CD14-positive monocyte (primary cell): ENCODE data around the gene SS18L1. TPM values are rescaled to one million over a fixed set of nuclear protein-coding genes. Genes with fewer than 3 reads are reported as not detected.

ENCODE experiments used
- DNase-seq, 3 donors: peaks; one replicate each; pipeline ENCODE4 v3.0.0-alpha.2; 2011 to 2022
- H2AFZ ChIP-seq: 2 replicates; pipeline ENCODE4 v1.6.0; 2012; ENCODE audit warnings: mild to moderate bottlenecking, low read depth, low read length, inconsistent platforms; ENCODE audit not compliant: insufficient read depth, poor library complexity, severe bottlenecking
- H3K27ac ChIP-seq, 2 donors: 1 replicate in 1 of 2; 2 replicates in 1 of 2; pipeline ENCODE4 v1.5.1; 2012 to 2013; ENCODE audit warnings: low read length in 2 of 2, control low read depth in 1 of 2, inconsistent platforms in 1 of 2, low read depth in 1 of 2, mild to moderate bottlenecking in 1 of 2
- H3K27me3 ChIP-seq, 2 donors: one replicate each; pipeline versions ENCODE4 v1.6.0 to v1.6.1; 2011 to 2013; ENCODE audit warnings: low read length in 2 of 2; ENCODE audit not compliant: control insufficient read depth in 2 of 2, insufficient read depth in 2 of 2
- H3K36me3 ChIP-seq, 2 donors: replicated peaks in 1 of 2; 1 replicate in 1 of 2; 2 replicates in 1 of 2; pipeline versions ENCODE4 v1.5.1 to v1.6.1; 2012 to 2013; ENCODE audit warnings: low read length in 2 of 2, control low read depth in 1 of 2, inconsistent platforms in 1 of 2, mild to moderate bottlenecking in 1 of 2; ENCODE audit not compliant: insufficient read depth in 2 of 2, control insufficient read depth in 1 of 2
- H3K4me1 ChIP-seq, 2 donors: 1 replicate in 1 of 2; 2 replicates in 1 of 2; pipeline versions ENCODE4 v1.5.1 to v1.6.1; 2012 to 2013; ENCODE audit warnings: low read length in 2 of 2, control low read depth in 1 of 2, inconsistent platforms in 1 of 2, mild to moderate bottlenecking in 1 of 2, moderate library complexity in 1 of 2; ENCODE audit not compliant: insufficient read depth in 2 of 2, control insufficient read depth in 1 of 2
- H3K4me2 ChIP-seq: replicated peaks from 2 replicates; pipeline ENCODE3; 2012; ENCODE audit warnings: low read length, moderate library complexity, mild to moderate bottlenecking; ENCODE audit not compliant: poor library complexity, severe bottlenecking; ENCODE audit errors: extremely low read depth
- H3K4me3 ChIP-seq, 3 experiments: fragments of 200-600 bp in 1 of 3; sonication (generic) in 1 of 3; replicated peaks in 1 of 3; 1 replicate in 2 of 3; 2 replicates in 1 of 3; pipeline ENCODE4 v1.5.1; 2011 to 2013; ENCODE audit warnings: low read length in 3 of 3, mild to moderate bottlenecking in 3 of 3, control low read depth in 2 of 3, low read depth in 2 of 3, inconsistent platforms in 1 of 3, moderate library complexity in 1 of 3
- H3K79me2 ChIP-seq: 2 replicates; pipeline ENCODE4 v1.6.0; 2012; ENCODE audit warnings: mild to moderate bottlenecking, control low read depth, inconsistent platforms, low read length, moderate library complexity; ENCODE audit not compliant: insufficient read depth
- H3K9ac ChIP-seq: 2 replicates; pipeline ENCODE4 v1.6.0; 2017; ENCODE audit warnings: low read length, mild to moderate bottlenecking; ENCODE audit not compliant: insufficient read depth, poor library complexity, severe bottlenecking
- H3K9me3 ChIP-seq, 2 donors: replicated peaks in 1 of 2; 1 replicate in 1 of 2; 2 replicates in 1 of 2; pipeline versions ENCODE4 v1.5.1 to v1.6.1; 2012 to 2013; ENCODE audit warnings: low read length in 2 of 2, control low read depth in 1 of 2; ENCODE audit not compliant: control insufficient read depth in 1 of 2, insufficient read depth in 1 of 2
- H4K20me1 ChIP-seq: 2 replicates; pipeline ENCODE4 v1.6.0; 2012; ENCODE audit warnings: mild to moderate bottlenecking, low read length, control low read depth, moderate library complexity; ENCODE audit not compliant: insufficient read depth
- H3K27ac Mint-ChIP-seq, 7 donors: one replicate each; pipeline ENCODE4 v1.8.0; 2020; ENCODE audit warnings: mild to moderate bottlenecking in 7 of 7, mixed read lengths in 7 of 7, moderate library complexity in 6 of 7, inconsistent platforms in 2 of 7
- H3K27me3 Mint-ChIP-seq, 3 donors: one replicate each; pipeline ENCODE4 v1.8.0; 2021 to 2022; ENCODE audit warnings: low read depth in 3 of 3, mild to moderate bottlenecking in 3 of 3, mixed read lengths in 3 of 3, moderate library complexity in 3 of 3, inconsistent platforms in 1 of 3
- H3K36me3 Mint-ChIP-seq, 2 donors: one replicate each; pipeline ENCODE4 v1.8.0; 2020; ENCODE audit warnings: mixed read lengths in 2 of 2, inconsistent platforms in 1 of 2, mild to moderate bottlenecking in 1 of 2
- H3K4me1 Mint-ChIP-seq: one replicate; pipeline ENCODE4 v1.8.0; 2020; ENCODE audit warnings: mild to moderate bottlenecking, mixed read lengths
- H3K4me3 Mint-ChIP-seq, 2 donors: one replicate each; pipeline ENCODE4 v1.8.0; 2020; ENCODE audit warnings: mild to moderate bottlenecking in 2 of 2, mixed read lengths in 2 of 2, moderate library complexity in 1 of 2
- H3K9me3 Mint-ChIP-seq, 7 donors: one replicate each; pipeline ENCODE4 v1.8.0; 2020 to 2022; ENCODE audit warnings: mixed read lengths in 7 of 7, mild to moderate bottlenecking in 6 of 7, moderate library complexity in 6 of 7, inconsistent platforms in 2 of 7
- WGBS: methylation state at CpG from one replicate; pipeline ENCODE4 v1.1.5; 2013; ENCODE audit warnings: missing lambda C conversion rate; ENCODE audit not compliant: insufficient coverage; 5-methylcytosine and 5-hydroxymethylcytosine counted together
- intact Hi-C, 2 donors: fragments of 100-400 bp; cut with micrococcal nuclease; formaldehyde crosslinking; loops; one replicate each; pipeline versions ENCODE4 v1.15.0 to v1.15.1; 2023
- polyA plus RNA-seq, 3 donors: library from polyadenylated mRNA; depleted of rRNA in 1 of 3; unstranded in 2 of 3; stranded (reverse) in 1 of 3; fragments of 300-500 nt in 2 of 3; fragments of >200 nt in 1 of 3; fragmentation: Illumina TruSeq in 2 of 3; gene quantifications; 1 replicate in 2 of 3; 2 replicates in 1 of 3; pipeline ENCODE4 v1.2.3, GENCODE V29; 2012 to 2021
- TF ChIP-seq, protein P1 (sequence below): fragments of 200-600 bp; IDR thresholded peaks from one replicate; pipeline ENCODE4 v1.8.0; 2022; ENCODE audit warnings: antibody characterized with exemption, mild to moderate bottlenecking

Gene SS18L1
- polyA plus RNA-seq, 3 donors = 0.75 to 16.5 (median 1.1) TPM

DNA sequence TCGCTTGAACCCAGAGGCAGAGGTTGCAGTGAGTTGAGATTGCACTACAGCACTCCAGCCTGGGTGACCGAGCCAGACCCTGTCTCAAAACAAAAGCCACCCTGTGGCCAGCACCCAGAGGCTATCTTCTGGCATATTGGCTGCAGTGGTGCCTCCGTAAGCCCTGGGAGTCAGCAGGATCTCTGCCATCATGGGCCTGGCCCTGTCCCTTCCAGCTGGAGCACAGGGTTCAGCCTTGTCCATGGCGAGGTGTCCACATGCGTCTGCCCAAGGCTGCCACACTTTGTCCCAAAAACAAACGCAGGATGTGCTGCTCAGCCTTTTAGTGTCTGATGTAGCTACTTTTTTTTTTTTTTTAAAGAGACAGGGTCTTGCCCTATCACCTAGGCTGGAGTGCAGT is 23.9 kb downstream of the SS18L1 start:
- 99% methylated on average over 5 of the region's 6 CpGs for WGBS
- H3K27me3 ChIP-seq = no peaks in the 10 kb centered on the region
- H3K4me3 ChIP-seq = no peak overlapping the region
- H3K36me3 Mint-ChIP-seq = peaks cover 53 to 88% of the 10 kb centered on the region in 2 donors
- H3K27ac ChIP-seq = no peak overlapping the region
- H3K4me1 ChIP-seq = no peaks in the 10 kb centered on the region
- no peaks in the 10 kb centered on the region for H3K9me3 Mint-ChIP-seq
- H3K79me2 ChIP-seq = no peaks in the 10 kb centered on the region
- H3K4me1 Mint-ChIP-seq = no peaks in the 10 kb centered on the region
- H3K9ac ChIP-seq = no peak overlapping the region
- H3K27me3 Mint-ChIP-seq = peaks cover 0 to 2% (median 0%) of the 10 kb centered on the region in 3 donors
- no peak for DNase-seq
- no peaks in the 10 kb centered on the region for H3K9me3 ChIP-seq
- no peaks in the 10 kb centered on the region for H4K20me1 ChIP-seq
- intact Hi-C loops = no loop called here
- peaks cover 38 to 68% of the 10 kb centered on the region in 2 donors for H3K36me3 ChIP-seq
- H3K27ac Mint-ChIP-seq = no peak overlapping the region
- H3K4me3 Mint-ChIP-seq = no peak overlapping the region
- TF ChIP-seq, protein P1, sequence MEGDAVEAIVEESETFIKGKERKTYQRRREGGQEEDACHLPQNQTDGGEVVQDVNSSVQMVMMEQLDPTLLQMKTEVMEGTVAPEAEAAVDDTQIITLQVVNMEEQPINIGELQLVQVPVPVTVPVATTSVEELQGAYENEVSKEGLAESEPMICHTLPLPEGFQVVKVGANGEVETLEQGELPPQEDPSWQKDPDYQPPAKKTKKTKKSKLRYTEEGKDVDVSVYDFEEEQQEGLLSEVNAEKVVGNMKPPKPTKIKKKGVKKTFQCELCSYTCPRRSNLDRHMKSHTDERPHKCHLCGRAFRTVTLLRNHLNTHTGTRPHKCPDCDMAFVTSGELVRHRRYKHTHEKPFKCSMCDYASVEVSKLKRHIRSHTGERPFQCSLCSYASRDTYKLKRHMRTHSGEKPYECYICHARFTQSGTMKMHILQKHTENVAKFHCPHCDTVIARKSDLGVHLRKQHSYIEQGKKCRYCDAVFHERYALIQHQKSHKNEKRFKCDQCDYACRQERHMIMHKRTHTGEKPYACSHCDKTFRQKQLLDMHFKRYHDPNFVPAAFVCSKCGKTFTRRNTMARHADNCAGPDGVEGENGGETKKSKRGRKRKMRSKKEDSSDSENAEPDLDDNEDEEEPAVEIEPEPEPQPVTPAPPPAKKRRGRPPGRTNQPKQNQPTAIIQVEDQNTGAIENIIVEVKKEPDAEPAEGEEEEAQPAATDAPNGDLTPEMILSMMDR = no peak
- no peak overlapping the region for H3K4me2 ChIP-seq
- H2AFZ ChIP-seq = no peak overlapping the region

DNA sequence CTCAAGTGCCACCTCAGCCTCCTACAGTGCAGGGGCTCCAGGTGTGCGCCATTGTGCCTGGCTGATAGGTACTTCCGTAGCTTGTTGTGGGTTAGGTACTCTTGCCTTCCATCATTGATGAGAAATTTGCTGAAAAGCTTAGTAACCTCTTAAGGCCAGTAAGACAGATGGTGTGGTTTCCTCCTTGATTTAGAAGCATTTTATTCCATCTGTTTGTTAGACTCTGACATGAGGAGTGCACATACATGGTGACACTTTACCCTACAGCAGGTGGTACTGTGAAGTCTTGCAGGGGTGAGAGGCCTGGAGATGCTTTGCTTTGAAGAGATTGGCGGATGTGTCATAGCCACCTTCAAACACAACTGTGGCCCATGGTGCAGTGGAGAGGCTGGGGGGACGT is 24.5 kb downstream of the SS18L1 start:
- H3K4me1 ChIP-seq = no peaks in the 10 kb centered on the region

More for the DNA sequence above, 24.5 kb downstream of the SS18L1 start:
- no peaks in the 10 kb centered on the region for H3K4me1 Mint-ChIP-seq
- Histone ChIP-seq H3K4me2 (no peak overlapping the region), H3K4me3 (no peak overlapping the region), H3K27ac (no peak overlapping the region), H3K27me3 (no peaks in the 10 kb centered on the region), H3K79me2 (no peaks in the 10 kb centered on the region), H2AFZ (no peak overlapping the region), H4K20me1 (no peaks in the 10 kb centered on the region), H3K9ac (no peak overlapping the region), H3K9me3 (no peaks in the 10 kb centered on the region), H3K36me3 (peaks cover 35 to 68% of the 10 kb centered on the region in 2 donors)
- peak overlapping the region in 1 of 7 donors; percentile 45 for H3K27ac Mint-ChIP-seq
- no peak overlapping the region for H3K4me3 Mint-ChIP-seq
- TF ChIP-seq, protein P1 = no peak
- WGBS = 100% methylated on average over 1 of the region's 4 CpGs
- DNase-seq = no peak
- H3K9me3 Mint-ChIP-seq = no peaks in the 10 kb centered on the region
- H3K36me3 Mint-ChIP-seq = peaks cover 55 to 86% of the 10 kb centered on the region in 2 donors
- intact Hi-C loops = no loop called here
- H3K27me3 Mint-ChIP-seq = peaks cover 0 to under 1% (median 0%) of the 10 kb centered on the region in 3 donors
